Measurements from ENCODE around the gene EZH2. TPM values are rescaled to one million over a fixed set of nuclear protein-coding genes. Genes with fewer than 3 reads are reported as not detected.

Gene EZH2
- total RNA-seq, 1 experiment from 2014 or later: 30.5 TPM

- no peaks in the 10 kb centered on the region for H3K9me3 ChIP-seq (ENCODE audit: low read length)
- TF ChIP-seq EZH2phosphoT487 (IDR thresholded peaks at IDR 0.05; ENCODE audit: borderline replicate concordance, low read length) (no peak), EZH2 (IDR thresholded peaks at IDR 0.05; ENCODE audit: low read length, unreplicated experiment) (no peak)
- TF ChIP-seq, protein P1, sequence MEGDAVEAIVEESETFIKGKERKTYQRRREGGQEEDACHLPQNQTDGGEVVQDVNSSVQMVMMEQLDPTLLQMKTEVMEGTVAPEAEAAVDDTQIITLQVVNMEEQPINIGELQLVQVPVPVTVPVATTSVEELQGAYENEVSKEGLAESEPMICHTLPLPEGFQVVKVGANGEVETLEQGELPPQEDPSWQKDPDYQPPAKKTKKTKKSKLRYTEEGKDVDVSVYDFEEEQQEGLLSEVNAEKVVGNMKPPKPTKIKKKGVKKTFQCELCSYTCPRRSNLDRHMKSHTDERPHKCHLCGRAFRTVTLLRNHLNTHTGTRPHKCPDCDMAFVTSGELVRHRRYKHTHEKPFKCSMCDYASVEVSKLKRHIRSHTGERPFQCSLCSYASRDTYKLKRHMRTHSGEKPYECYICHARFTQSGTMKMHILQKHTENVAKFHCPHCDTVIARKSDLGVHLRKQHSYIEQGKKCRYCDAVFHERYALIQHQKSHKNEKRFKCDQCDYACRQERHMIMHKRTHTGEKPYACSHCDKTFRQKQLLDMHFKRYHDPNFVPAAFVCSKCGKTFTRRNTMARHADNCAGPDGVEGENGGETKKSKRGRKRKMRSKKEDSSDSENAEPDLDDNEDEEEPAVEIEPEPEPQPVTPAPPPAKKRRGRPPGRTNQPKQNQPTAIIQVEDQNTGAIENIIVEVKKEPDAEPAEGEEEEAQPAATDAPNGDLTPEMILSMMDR (conservative IDR thresholded peaks at IDR 0.05; ENCODE audit: low read depth, low read length): no peak
- peaks cover 100% of the 10 kb centered on the region for H3K79me2 ChIP-seq (ENCODE audit: low read length)
- no peak overlapping the region for H2AFZ ChIP-seq (ENCODE audit: low read length)
- ChIA-PET POLR2A (ENCODE audit: unreplicated experiment) (no interaction called here), CTCF (no interaction called here)
- intact Hi-C loops (cut with micrococcal nuclease): no loop called here
- DNase-seq: no peak
- no peaks in the 10 kb centered on the region for H3K9me2 ChIP-seq (replicated peaks; ENCODE audit: low read length)
- H4K20me1 ChIP-seq (ENCODE audit: low read length): peaks cover 19% of the 10 kb centered on the region; the same call in 1 of the 2 replicates
- no peak overlapping the region for H3K4me3 ChIP-seq (ENCODE audit: low read length)
- H3K27ac ChIP-seq (ENCODE audit: low read length): no peak overlapping the region
- H3K27me3 ChIP-seq (ENCODE audit: low read length): no peaks in the 10 kb centered on the region
- H3K4me1 ChIP-seq (ENCODE audit: insufficient read depth, low read length): no peaks in the 10 kb centered on the region
- H3K9ac ChIP-seq (ENCODE audit: low read length): no peak overlapping the region
- H3K4me2 ChIP-seq (ENCODE audit: low read length): no peak overlapping the region
- H3K36me3 ChIP-seq (ENCODE audit: low read depth, low read length): peaks cover 12% of the 10 kb centered on the region; the same call in 1 of the 2 replicates
- no peak for ATAC-seq
- H3F3A ChIP-seq (ENCODE audit: low read length, unreplicated experiment): no peaks in the 10 kb centered on the region
- no TSS peak for BruUV-seq (replicated peaks)
Measured at GRCh38 chr7:148872188-148872587, 11.9 kb downstream of the EZH2 start.

GRCh38 chr7:148871551-148871950, 12.5 kb downstream of the EZH2 start:
- no peak for ATAC-seq
- Histone ChIP-seq H3K4me1 (ENCODE audit: insufficient read depth, low read length) (no peaks in the 10 kb centered on the region), H3F3A (ENCODE audit: low read length, unreplicated experiment) (no peaks in the 10 kb centered on the region), H3K4me3 (ENCODE audit: low read length) (no peak overlapping the region), H3K79me2 (ENCODE audit: low read length) (peaks cover 97% of the 10 kb centered on the region), H3K27me3 (ENCODE audit: low read length) (no peaks in the 10 kb centered on the region), H3K9me2 (replicated peaks; ENCODE audit: low read length) (no peaks in the 10 kb centered on the region), H3K9ac (ENCODE audit: low read length) (no peak overlapping the region), H2AFZ (ENCODE audit: low read length) (no peak overlapping the region), H3K36me3 (ENCODE audit: low read depth, low read length) (peaks cover 12% of the 10 kb centered on the region; the same call in 1 of the 2 replicates), H3K4me2 (ENCODE audit: low read length) (no peak overlapping the region), H3K9me3 (ENCODE audit: low read length) (no peaks in the 10 kb centered on the region), H3K27ac (ENCODE audit: low read length) (no peak overlapping the region), H4K20me1 (ENCODE audit: low read length) (peaks cover 18% of the 10 kb centered on the region; the same call in 1 of the 2 replicates)
- no TSS peak for BruUV-seq (replicated peaks)
- intact Hi-C loops (cut with micrococcal nuclease): no loop called here
- ChIA-PET CTCF (no interaction called here), POLR2A (ENCODE audit: unreplicated experiment) (interaction anchor here (0.7 kb wide), 1 partner anchor 112 kb away, joined by 5 read pairs; no protein-coding TSS in a partner anchor)
- DNase-seq: no peak
- TF ChIP-seq, protein P1 (conservative IDR thresholded peaks at IDR 0.05; ENCODE audit: low read depth, low read length): no peak
- TF ChIP-seq EZH2 (IDR thresholded peaks at IDR 0.05; ENCODE audit: low read length, unreplicated experiment) (no peak), EZH2phosphoT487 (IDR thresholded peaks at IDR 0.05; ENCODE audit: borderline replicate concordance, low read length) (no peak)

- Histone ChIP-seq H3K9me2 (replicated peaks; ENCODE audit: low read length) (no peaks in the 10 kb centered on the region), H3K4me2 (ENCODE audit: low read length) (no peak overlapping the region), H4K20me1 (ENCODE audit: low read length) (peaks cover 20% of the 10 kb centered on the region), H3F3A (ENCODE audit: low read length, unreplicated experiment) (no peaks in the 10 kb centered on the region), H3K4me3 (ENCODE audit: low read length) (no peak overlapping the region), H3K27ac (ENCODE audit: low read length) (no peak overlapping the region), H3K27me3 (ENCODE audit: low read length) (no peaks in the 10 kb centered on the region), H3K79me2 (ENCODE audit: low read length) (peaks cover 95% of the 10 kb centered on the region), H3K4me1 (ENCODE audit: insufficient read depth, low read length) (no peaks in the 10 kb centered on the region), H2AFZ (ENCODE audit: low read length) (no peak overlapping the region), H3K9me3 (ENCODE audit: low read length) (no peaks in the 10 kb centered on the region), H3K36me3 (ENCODE audit: low read depth, low read length) (peaks cover 12% of the 10 kb centered on the region; the same call in 1 of the 2 replicates), H3K9ac (ENCODE audit: low read length) (no peak overlapping the region)
- ChIA-PET CTCF (no interaction called here), POLR2A (ENCODE audit: unreplicated experiment) (interaction anchor here (0.7 kb wide), 1 partner anchor 112 kb away, joined by 5 read pairs; no protein-coding TSS in a partner anchor)
- BruUV-seq (replicated peaks): no TSS peak
- DNase-seq: no peak
- TF ChIP-seq EZH2phosphoT487 (IDR thresholded peaks at IDR 0.05; ENCODE audit: borderline replicate concordance, low read length) (no peak), EZH2 (IDR thresholded peaks at IDR 0.05; ENCODE audit: low read length, unreplicated experiment) (no peak)
- TF ChIP-seq, protein P1 (conservative IDR thresholded peaks at IDR 0.05; ENCODE audit: low read depth, low read length): no peak
- intact Hi-C loops (cut with micrococcal nuclease): no loop called here
- ATAC-seq: no peak
Measured at GRCh38 chr7:148871030-148871429, 13.1 kb downstream of the EZH2 start.

Data from PC-3 (cell line).